HUES48 (cell line): ENCODE data around the gene SERINC2.
"Not testable (repeated sequence)": the region's sequence is repeated elsewhere in the genome, so short reads cannot be mapped to it uniquely, and the experiment has no call there.

Experiments used
- H3K27ac ChIP-seq: one replicate; pipeline ENCODE4 v1.7.0; 2013; ENCODE audit warnings: low read depth, low read length, inconsistent platforms
- H3K27me3 ChIP-seq: 2 replicates; pipeline ENCODE4 v1.6.1; 2013; ENCODE audit warnings: mild to moderate bottlenecking, low read length; ENCODE audit not compliant: control insufficient read depth, insufficient read depth
- H3K36me3 ChIP-seq: 2 replicates; pipeline ENCODE4 v1.6.1; 2013; ENCODE audit warnings: low read length; ENCODE audit not compliant: control insufficient read depth, insufficient read depth
- H3K4me1 ChIP-seq: 2 replicates; pipeline ENCODE4 v1.6.1; 2013; ENCODE audit warnings: mild to moderate bottlenecking, low read length; ENCODE audit not compliant: control insufficient read depth, insufficient read depth
- H3K4me3 ChIP-seq: 2 replicates; pipeline ENCODE4 v1.5.1; 2013; ENCODE audit warnings: mild to moderate bottlenecking, low read depth, low read length
- H3K9ac ChIP-seq: 2 replicates; pipeline ENCODE4 v1.6.1; 2013; ENCODE audit warnings: mild to moderate bottlenecking, low read depth, low read length, moderate library complexity
- H3K9me3 ChIP-seq: 2 replicates; pipeline ENCODE4 v1.6.1; 2013; ENCODE audit warnings: low read length; ENCODE audit not compliant: control insufficient read depth, insufficient read depth

SERINC2 gene

GRCh38 chr1:31473508-31473907, 60.5 kb downstream of the SERINC2 start:
- not testable (repeated sequence) for H3K4me3 ChIP-seq, H3K27ac ChIP-seq, H3K9ac ChIP-seq, H3K27me3 ChIP-seq, H3K36me3 ChIP-seq, H3K4me1 ChIP-seq, H3K9me3 ChIP-seq

GRCh38 chr1:31474567-31474966, 61.6 kb downstream of the SERINC2 start:
- not testable (repeated sequence) for H3K9ac ChIP-seq, H3K27ac ChIP-seq, H3K36me3 ChIP-seq, H3K27me3 ChIP-seq, H3K9me3 ChIP-seq, H3K4me3 ChIP-seq, H3K4me1 ChIP-seq

GRCh38 chr1:31476891-31477846, 64.2 kb downstream of the SERINC2 start:
- Histone ChIP-seq H3K9me3 (0 out of 2 replicates have a peak, but pooled peaks cover 4% of the 10 kb centered on the region), H3K4me3 (no peak overlapping the region), H3K4me1 (no peaks in the 10 kb centered on the region), H3K36me3 (no peaks in the 10 kb centered on the region), H3K27me3 (no peaks in the 10 kb centered on the region), H3K9ac (no peak overlapping the region), H3K27ac (no peak overlapping the region)

GRCh38 chr1:31478167-31478566, 65.2 kb downstream of the SERINC2 start:
- Histone ChIP-seq H3K9me3 (peaks cover 4% of the 10 kb centered on the region; the same call in 1 of the 2 replicates), H3K27ac (no peak overlapping the region), H3K9ac (no peak overlapping the region), H3K4me1 (no peaks in the 10 kb centered on the region), H3K27me3 (no peaks in the 10 kb centered on the region), H3K36me3 (no peaks in the 10 kb centered on the region), H3K4me3 (no peak overlapping the region)

- Histone ChIP-seq H3K36me3 (no peaks in the 10 kb centered on the region), H3K4me3 (no peak overlapping the region), H3K9ac (no peak overlapping the region), H3K27ac (no peak overlapping the region), H3K9me3 (peaks cover 4% of the 10 kb centered on the region; the same call in 1 of the 2 replicates), H3K27me3 (no peaks in the 10 kb centered on the region), H3K4me1 (peaks cover 10% of the 10 kb centered on the region)
Measured at GRCh38 chr1:31479811-31480210, 66.8 kb downstream of the SERINC2 start.

- not testable (repeated sequence) for H3K27me3 ChIP-seq, H3K9ac ChIP-seq, H3K4me3 ChIP-seq, H3K27ac ChIP-seq, H3K9me3 ChIP-seq, H3K36me3 ChIP-seq
- peaks cover 15% of the 10 kb centered on the region for H3K4me1 ChIP-seq
Measured at GRCh38 chr1:31480426-31480825, 67.4 kb downstream of the SERINC2 start.

GRCh38 chr1:31482482-31483011, 69.5 kb downstream of the SERINC2 start:
- no peak overlapping the region for H3K4me3 ChIP-seq
- H3K4me1 ChIP-seq = peaks cover 24% of the 10 kb centered on the region
- H3K27me3 ChIP-seq = no peaks in the 10 kb centered on the region
- H3K27ac ChIP-seq = no peak overlapping the region
- H3K36me3 ChIP-seq = no peaks in the 10 kb centered on the region
- H3K9ac ChIP-seq = no peak overlapping the region
- H3K9me3 ChIP-seq = peaks cover 4% of the 10 kb centered on the region; the same call in 1 of the 2 replicates

GRCh38 chr1:31483012-31483946, 70.3 kb downstream of the SERINC2 start:
- no peaks in the 10 kb centered on the region for H3K36me3 ChIP-seq
- H3K4me1 ChIP-seq = peaks cover 24% of the 10 kb centered on the region
- H3K9me3 ChIP-seq = peaks cover 4% of the 10 kb centered on the region; the same call in 1 of the 2 replicates
- H3K27me3 ChIP-seq = no peaks in the 10 kb centered on the region
- no peak overlapping the region for H3K4me3 ChIP-seq
- H3K27ac ChIP-seq = no peak overlapping the region
- no peak overlapping the region for H3K9ac ChIP-seq
